WTC11 (cell line): Measurements from ENCODE around the gene ACOT9. TPM values are rescaled to one million over a fixed set of nuclear protein-coding genes. Genes with fewer than 3 reads are reported as not detected.

Source experiments
- ATAC-seq: fragments of 200-7000 bp; cut with Tn5 transposase; 2 replicates; pipeline ENCODE4 v1.10.0; 2021; ENCODE audit warnings: mild to moderate bottlenecking, moderate library complexity
- CTCF ChIA-PET: fragments of 300-600 bp; sonication (Branson Sonifier 250); formaldehyde crosslinking; loops from one replicate; lab custom pipeline; 2021; ENCODE audit warnings: antibody characterized with exemption; lab: Charles Lee
- POLR2A ChIA-PET: fragments of 350-600 bp; sonication (Branson Sonifier 250); formaldehyde crosslinking; loops from one replicate; lab custom pipeline; 2021; ENCODE audit warnings: antibody characterized with exemption; lab: Charles Lee
- DNase-seq: peaks from one replicate; pipeline ENCODE4 v3.0.0; 2021; ENCODE audit warnings: low spot score
- H3K27ac Mint-ChIP-seq: 2 replicates; pipeline ENCODE4 v1.8.0; 2021; ENCODE audit warnings: mixed read lengths
- H3K27me3 Mint-ChIP-seq: 2 replicates; pipeline ENCODE4 v1.8.0; 2021; ENCODE audit warnings: low read depth, mild to moderate bottlenecking, moderate library complexity, mixed read lengths
- H3K36me3 Mint-ChIP-seq: 2 replicates; pipeline ENCODE4 v1.8.0; 2021; ENCODE audit warnings: mixed read lengths
- H3K4me1 Mint-ChIP-seq: 2 replicates; pipeline ENCODE4 v1.8.0; 2022; ENCODE audit warnings: mixed read lengths
- H3K4me3 Mint-ChIP-seq: 2 replicates; pipeline ENCODE4 v1.8.0; 2021; ENCODE audit warnings: mild to moderate bottlenecking, moderate library complexity, mixed read lengths
- H3K9me3 Mint-ChIP-seq: 2 replicates; pipeline ENCODE4 v1.8.0; 2021; ENCODE audit warnings: mixed read lengths
- ATF2 ChIP-seq: sonication (generic); formaldehyde crosslinking; IDR thresholded peaks from 2 replicates; pipeline ENCODE4 v1.8.1; 2022; ENCODE audit warnings: low read depth, missing genetic modification reagents, borderline replicate concordance
- CREB1 ChIP-seq: sonication (generic); formaldehyde crosslinking; IDR thresholded peaks from 2 replicates; pipeline ENCODE4 v1.8.0; 2023; ENCODE audit warnings: mild to moderate bottlenecking, missing genetic modification reagents
- ELF4 ChIP-seq: sonication (generic); formaldehyde crosslinking; IDR thresholded peaks from 2 replicates; pipeline ENCODE4 v1.8.1; 2022; ENCODE audit warnings: low read depth, mild to moderate bottlenecking, moderate library complexity, missing genetic modification reagents
- FOXJ3 ChIP-seq: sonication (generic); formaldehyde crosslinking; IDR thresholded peaks from 2 replicates; pipeline ENCODE4 v1.9.0; 2021; ENCODE audit warnings: missing genetic modification reagents, mild to moderate bottlenecking, borderline replicate concordance
- HMGXB4 ChIP-seq: sonication (generic); formaldehyde crosslinking; IDR thresholded peaks from 2 replicates; pipeline ENCODE4 v1.8.1; 2023; ENCODE audit warnings: mild to moderate bottlenecking, moderate library complexity, missing genetic modification reagents
- IRF1 ChIP-seq: sonication (generic); formaldehyde crosslinking; IDR thresholded peaks from 2 replicates; pipeline ENCODE4 v1.8.0; 2023; ENCODE audit warnings: missing genetic modification reagents
- JUN ChIP-seq: sonication (generic); formaldehyde crosslinking; IDR thresholded peaks from 2 replicates; pipeline ENCODE4 v1.8.0; 2023; ENCODE audit warnings: mild to moderate bottlenecking, missing genetic modification reagents
- KAT7 ChIP-seq: sonication (generic); formaldehyde crosslinking; IDR thresholded peaks from 2 replicates; pipeline ENCODE4 v1.8.1; 2023; ENCODE audit warnings: missing genetic modification reagents, mild to moderate bottlenecking, borderline replicate concordance
- PRRX2 ChIP-seq: fragments of 250-450 bp; sonication (Bioruptor Pico); IDR thresholded peaks from 2 replicates; pipeline ENCODE4 v1.8.0; 2021; ENCODE audit warnings: mild to moderate bottlenecking
- ZNF219 ChIP-seq: sonication (generic); formaldehyde crosslinking; IDR thresholded peaks from 2 replicates; pipeline ENCODE4 v1.8.0; 2023; ENCODE audit warnings: missing genetic modification reagents, mild to moderate bottlenecking, borderline replicate concordance
- ZNF263 ChIP-seq: sonication (generic); formaldehyde crosslinking; IDR thresholded peaks from 2 replicates; pipeline ENCODE4 v1.8.1; 2022; ENCODE audit warnings: low read depth, mild to moderate bottlenecking, moderate library complexity, missing genetic modification reagents
- ZNF281 ChIP-seq: sonication (generic); formaldehyde crosslinking; IDR thresholded peaks from 2 replicates; pipeline ENCODE4 v1.8.0; 2023; ENCODE audit warnings: mild to moderate bottlenecking, missing genetic modification reagents
- ZNF317 ChIP-seq: sonication (generic); formaldehyde crosslinking; IDR thresholded peaks from 2 replicates; pipeline ENCODE4 v1.8.1; 2023; ENCODE audit warnings: low read depth, mild to moderate bottlenecking, moderate library complexity, missing genetic modification reagents, borderline replicate concordance
- ZNF416 ChIP-seq: fragments of 250-450 bp; sonication (Bioruptor Pico); IDR thresholded peaks from 2 replicates; pipeline ENCODE4 v1.9.0; 2021; ENCODE audit warnings: mild to moderate bottlenecking, inconsistent platforms
- total RNA-seq: library from RNA; stranded (reverse); gene quantifications from 3 replicates; pipeline ENCODE4 v1.2.3, GENCODE V29; 2021

Gene ACOT9
- total RNA-seq, 1 experiment from 2014 or later: 29.3 TPM

DNA sequence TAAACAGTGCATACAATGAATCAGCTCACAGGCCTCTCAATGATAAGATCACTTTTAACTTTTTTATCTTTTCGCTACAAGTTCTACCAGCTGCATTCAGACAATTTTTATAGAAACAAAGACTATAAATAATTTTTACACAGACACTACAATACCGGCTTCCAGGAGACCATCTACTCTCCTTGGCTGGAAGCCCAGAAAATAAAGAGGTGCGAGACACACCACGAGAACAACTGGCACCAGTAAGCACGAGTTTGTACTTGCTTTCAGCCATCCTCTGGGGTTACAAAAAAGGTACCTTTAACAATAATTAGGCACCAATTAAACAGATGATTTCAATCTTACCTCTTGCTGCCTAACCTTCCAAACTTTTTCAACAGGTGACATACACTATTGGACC, 87.0 kb downstream of the ACOT9 start:
- H3K4me1 Mint-ChIP-seq: peaks cover 28% of the 10 kb centered on the region
- no peak for TF ChIP-seq PRRX2 (CRISPR knock-in tag)
- TF ChIP-seq ZNF281 (CRISPR knock-in tag): no peak
- no peak for TF ChIP-seq JUN (CRISPR knock-in tag)
- TF ChIP-seq ZNF317: no peak
- TF ChIP-seq FOXJ3: no peak
- no peak for TF ChIP-seq ATF2 (CRISPR knock-in tag)
- TF ChIP-seq ZNF263: no peak
- no peak for TF ChIP-seq KAT7
- TF ChIP-seq ELF4 (CRISPR knock-in tag): no peak
- TF ChIP-seq IRF1 (CRISPR knock-in tag): no peak
- no peak for TF ChIP-seq ZNF219
- no peak for TF ChIP-seq ZNF416 (CRISPR knock-in tag)
- TF ChIP-seq HMGXB4: no peak
- TF ChIP-seq CREB1: no peak
- no peaks in the 10 kb centered on the region for H3K27me3 Mint-ChIP-seq
- CTCF ChIA-PET: no interaction called here
- DNase-seq (no peak), ATAC-seq (no peak)
- peaks cover 22% of the 10 kb centered on the region for H3K36me3 Mint-ChIP-seq
- no peak overlapping the region for H3K27ac Mint-ChIP-seq
- POLR2A ChIA-PET: no interaction called here
- H3K9me3 Mint-ChIP-seq: no peaks in the 10 kb centered on the region
- H3K4me3 Mint-ChIP-seq: no peak overlapping the region

Other genes with a start within 250 kb of the ACOT9 start
- gene PRDX4, start 75.8 kb downstream of the ACOT9 start, total RNA-seq: 126 to 142 TPM (median 135 TPM) in 3 replicates
- 52.6 to 70.7 TPM (median 55.8 TPM) in 3 replicates for gene SAT1, start 39.9 kb upstream of the ACOT9 start, total RNA-seq
- 41.6 to 55.5 TPM (median 46.9 TPM) in 3 replicates for gene APOO, start 164.7 kb upstream of the ACOT9 start, total RNA-seq
- gene CXorf58, start 164.7 kb upstream of the ACOT9 start, total RNA-seq: 0.27 TPM in 1 of 3 replicates, not detected in the others